Measurements from ENCODE around the gene KCNJ18. TPM values are rescaled to one million over a fixed set of nuclear protein-coding genes. Genes with fewer than 3 reads are reported as not detected.
"Not testable (repeated sequence)": the region's sequence is repeated elsewhere in the genome, so short reads cannot be mapped to it uniquely, and the experiment has no call there.

KCNJ18 gene
- polyA plus RNA-seq, 1 donor (not counting 4 experiments of a cell fraction or from before 2014, with no cell fraction given): not detected

- H3K27ac ChIP-seq (ENCODE audit: control insufficient read depth, insufficient read depth, low read length); FAIRE-seq; H3K4me2 ChIP-seq (ENCODE audit: control insufficient read depth, extremely low read depth, insufficient read depth, low read depth, low read length); H4K20me1 ChIP-seq (ENCODE audit: control insufficient read depth, extremely low read depth, insufficient read depth, low read length); H3K36me3 ChIP-seq (ENCODE audit: control insufficient read depth in 2 of 2, extremely low read depth in 1 of 2, insufficient read depth in 2 of 2, low read length in 2 of 2); H3K79me2 ChIP-seq (ENCODE audit: control insufficient read depth, insufficient read depth, low read length); H3K4me1 ChIP-seq (ENCODE audit: control insufficient read depth, extremely low read depth, insufficient read depth, low read length); H3K4me3 ChIP-seq (ENCODE audit: control insufficient read depth in 2 of 3, extremely low read depth in 1 of 3, insufficient read depth in 2 of 3, low read depth in 1 of 3, low read length in 3 of 3); H2AFZ ChIP-seq (ENCODE audit: control insufficient read depth, low read length); H3K9ac ChIP-seq (ENCODE audit: control insufficient read depth, extremely low read depth, insufficient read depth, low read length); H3K9me3 ChIP-seq (ENCODE audit: control insufficient read depth, low read depth, low read length); dilution Hi-C loops (cut with MboI; ENCODE audit: extremely low pct_ligation_motif_present, low sequenced_read_pairs); DNase-seq (ENCODE audit: low read depth, low spot score); H3K9me1 ChIP-seq (ENCODE audit: control insufficient read depth, extremely low read depth, insufficient read depth, low read length); H3K27me3 ChIP-seq (ENCODE audit: control insufficient read depth, extremely low read depth, insufficient read depth, low read length): not testable (repeated sequence)
Measured at GRCh38 chr17:21702521-21702920, 10.2 kb downstream of the KCNJ18 start.

- H3K4me1 ChIP-seq (ENCODE audit: control insufficient read depth, extremely low read depth, insufficient read depth, low read length); dilution Hi-C loops (cut with MboI; ENCODE audit: extremely low pct_ligation_motif_present, low sequenced_read_pairs); H3K9me3 ChIP-seq (ENCODE audit: control insufficient read depth, low read depth, low read length); H3K27ac ChIP-seq (ENCODE audit: control insufficient read depth, insufficient read depth, low read length); H4K20me1 ChIP-seq (ENCODE audit: control insufficient read depth, extremely low read depth, insufficient read depth, low read length); FAIRE-seq; H3K9me1 ChIP-seq (ENCODE audit: control insufficient read depth, extremely low read depth, insufficient read depth, low read length); H2AFZ ChIP-seq (ENCODE audit: control insufficient read depth, low read length); H3K27me3 ChIP-seq (ENCODE audit: control insufficient read depth, extremely low read depth, insufficient read depth, low read length); H3K4me2 ChIP-seq (ENCODE audit: control insufficient read depth, extremely low read depth, insufficient read depth, low read depth, low read length); H3K9ac ChIP-seq (ENCODE audit: control insufficient read depth, extremely low read depth, insufficient read depth, low read length); DNase-seq (ENCODE audit: low read depth, low spot score); H3K4me3 ChIP-seq (ENCODE audit: control insufficient read depth in 2 of 3, extremely low read depth in 1 of 3, insufficient read depth in 2 of 3, low read depth in 1 of 3, low read length in 3 of 3); H3K79me2 ChIP-seq (ENCODE audit: control insufficient read depth, insufficient read depth, low read length); H3K36me3 ChIP-seq (ENCODE audit: control insufficient read depth in 2 of 2, extremely low read depth in 1 of 2, insufficient read depth in 2 of 2, low read length in 2 of 2): not testable (repeated sequence)
Measured at GRCh38 chr17:21702940-21703640, 10.8 kb downstream of the KCNJ18 start.

DNA sequence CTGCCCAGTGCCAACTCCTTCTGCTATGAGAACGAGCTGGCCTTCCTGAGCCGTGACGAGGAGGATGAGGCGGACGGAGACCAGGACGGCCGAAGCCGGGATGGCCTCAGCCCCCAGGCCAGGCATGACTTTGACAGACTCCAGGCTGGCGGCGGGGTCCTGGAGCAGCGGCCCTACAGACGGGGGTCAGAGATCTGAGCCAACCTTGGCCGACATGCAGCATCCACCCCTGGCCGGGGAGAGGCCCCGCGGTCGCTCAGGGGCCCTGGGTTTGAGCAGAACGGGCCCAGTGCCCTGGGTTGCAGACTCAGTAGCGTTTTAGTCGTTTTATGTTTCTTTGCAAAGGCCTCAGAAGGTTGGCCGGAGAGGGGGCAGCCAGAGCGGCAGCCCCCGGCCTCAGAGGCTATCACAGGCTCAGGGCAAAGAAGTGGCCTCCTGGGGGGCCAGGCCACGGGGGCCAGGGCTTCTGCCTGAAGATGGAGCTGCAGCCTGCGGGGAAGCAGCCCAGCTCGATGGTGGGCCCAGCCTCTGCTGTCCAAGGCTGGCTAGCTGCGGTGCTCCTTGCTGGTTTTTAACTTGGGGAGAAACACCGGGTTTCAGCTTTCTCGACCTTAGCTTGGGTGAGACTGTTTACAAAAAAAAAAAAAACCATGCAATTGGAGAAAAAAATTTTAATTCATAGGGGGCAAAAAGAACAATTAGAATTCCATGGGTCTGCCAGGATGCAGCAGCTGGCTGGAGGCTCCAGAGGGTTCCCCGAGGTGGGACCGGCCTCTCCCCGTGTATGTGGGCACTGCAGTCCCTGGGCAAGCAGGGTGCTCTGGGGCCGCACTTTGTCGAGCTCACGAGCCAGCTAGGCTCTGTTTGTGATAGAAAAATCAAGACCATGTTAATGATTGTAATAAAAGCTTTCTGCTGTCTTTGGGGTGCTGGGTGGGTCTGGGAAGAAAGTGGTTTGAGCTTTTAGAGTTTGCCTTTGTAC lies 11.9 kb downstream of the KCNJ18 start:
- H3K9ac ChIP-seq (ENCODE audit: control insufficient read depth, extremely low read depth, insufficient read depth, low read length); H3K79me2 ChIP-seq (ENCODE audit: control insufficient read depth, insufficient read depth, low read length); H3K4me1 ChIP-seq (ENCODE audit: control insufficient read depth, extremely low read depth, insufficient read depth, low read length); H3K27me3 ChIP-seq (ENCODE audit: control insufficient read depth, extremely low read depth, insufficient read depth, low read length); dilution Hi-C loops (cut with MboI; ENCODE audit: extremely low pct_ligation_motif_present, low sequenced_read_pairs); H3K27ac ChIP-seq (ENCODE audit: control insufficient read depth, insufficient read depth, low read length); DNase-seq (ENCODE audit: low read depth, low spot score); FAIRE-seq; H3K4me3 ChIP-seq (ENCODE audit: control insufficient read depth in 2 of 3, extremely low read depth in 1 of 3, insufficient read depth in 2 of 3, low read depth in 1 of 3, low read length in 3 of 3); H3K9me1 ChIP-seq (ENCODE audit: control insufficient read depth, extremely low read depth, insufficient read depth, low read length); H4K20me1 ChIP-seq (ENCODE audit: control insufficient read depth, extremely low read depth, insufficient read depth, low read length); H3K36me3 ChIP-seq (ENCODE audit: control insufficient read depth in 2 of 2, extremely low read depth in 1 of 2, insufficient read depth in 2 of 2, low read length in 2 of 2); H3K9me3 ChIP-seq (ENCODE audit: control insufficient read depth, low read depth, low read length); H3K4me2 ChIP-seq (ENCODE audit: control insufficient read depth, extremely low read depth, insufficient read depth, low read depth, low read length); H2AFZ ChIP-seq (ENCODE audit: control insufficient read depth, low read length): not testable (repeated sequence)

Data from keratinocyte (primary cell).